Epithelial cell of esophagus (primary cell): ENCODE results near the gene CLEC9A.

Experiments used
- DNase-seq: peaks from one replicate; pipeline ENCODE4 v3.0.0; 2010; ENCODE audit warnings: low read depth
- H3K4me3 ChIP-seq: 2 replicates; pipeline ENCODE4 v1.5.1; 2011; ENCODE audit warnings: mild to moderate bottlenecking, low read length, control low read depth
- TF ChIP-seq, protein P1 (sequence below): IDR thresholded peaks from 2 replicates; pipeline ENCODE4 v1.5.1; 2011; ENCODE audit warnings: low read depth, mild to moderate bottlenecking, low read length, control low read depth, inconsistent platforms; ENCODE audit not compliant: insufficient read depth; ENCODE audit errors: missing control alignments

CLEC9A gene

DNA sequence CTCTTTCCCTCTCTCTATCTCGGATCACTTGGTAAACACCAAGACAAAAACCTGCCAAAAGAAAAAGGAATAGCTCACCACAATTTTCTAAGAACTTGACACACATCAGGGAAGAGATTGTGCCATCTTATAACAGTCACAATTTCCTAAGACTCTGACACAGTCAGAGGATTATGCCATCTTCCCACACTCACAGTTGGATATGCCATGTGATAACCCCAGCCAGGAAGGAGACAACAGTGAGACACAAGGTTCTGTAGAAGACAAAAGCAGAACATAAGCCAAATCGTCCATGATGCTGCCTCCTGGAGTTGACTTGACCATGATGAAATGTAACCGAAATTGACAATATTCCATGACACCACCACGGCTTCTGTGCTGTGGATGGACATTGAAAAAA lies 2.8 kb upstream of the CLEC9A start:
- peak; percentile 85 for DNase-seq
- H3K4me3 ChIP-seq: no peak overlapping the region
- TF ChIP-seq, protein P1, sequence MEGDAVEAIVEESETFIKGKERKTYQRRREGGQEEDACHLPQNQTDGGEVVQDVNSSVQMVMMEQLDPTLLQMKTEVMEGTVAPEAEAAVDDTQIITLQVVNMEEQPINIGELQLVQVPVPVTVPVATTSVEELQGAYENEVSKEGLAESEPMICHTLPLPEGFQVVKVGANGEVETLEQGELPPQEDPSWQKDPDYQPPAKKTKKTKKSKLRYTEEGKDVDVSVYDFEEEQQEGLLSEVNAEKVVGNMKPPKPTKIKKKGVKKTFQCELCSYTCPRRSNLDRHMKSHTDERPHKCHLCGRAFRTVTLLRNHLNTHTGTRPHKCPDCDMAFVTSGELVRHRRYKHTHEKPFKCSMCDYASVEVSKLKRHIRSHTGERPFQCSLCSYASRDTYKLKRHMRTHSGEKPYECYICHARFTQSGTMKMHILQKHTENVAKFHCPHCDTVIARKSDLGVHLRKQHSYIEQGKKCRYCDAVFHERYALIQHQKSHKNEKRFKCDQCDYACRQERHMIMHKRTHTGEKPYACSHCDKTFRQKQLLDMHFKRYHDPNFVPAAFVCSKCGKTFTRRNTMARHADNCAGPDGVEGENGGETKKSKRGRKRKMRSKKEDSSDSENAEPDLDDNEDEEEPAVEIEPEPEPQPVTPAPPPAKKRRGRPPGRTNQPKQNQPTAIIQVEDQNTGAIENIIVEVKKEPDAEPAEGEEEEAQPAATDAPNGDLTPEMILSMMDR: no peak

DNA sequence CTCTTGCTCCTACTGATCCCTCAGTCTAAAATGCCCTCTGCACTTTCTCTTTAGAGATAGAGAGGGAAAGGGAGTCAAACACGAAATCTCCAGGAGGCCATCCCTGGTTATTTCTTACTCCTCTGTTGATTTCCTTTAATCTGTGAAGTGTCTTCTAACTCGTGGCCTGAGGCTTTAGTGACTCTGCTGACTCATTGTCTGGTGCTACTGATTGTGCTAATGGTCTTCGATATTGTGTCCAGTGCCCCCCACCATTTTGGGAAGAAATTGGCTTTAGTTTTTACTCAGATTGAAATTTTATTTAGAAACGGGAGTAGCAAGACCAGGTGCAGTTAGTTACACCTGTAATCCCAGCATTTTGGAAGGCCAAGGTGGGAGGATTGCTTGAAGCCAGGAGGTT lies 839 bp downstream of the CLEC9A start:
- peak; percentile 54 for DNase-seq
- TF ChIP-seq, protein P1: no peak
- H3K4me3 ChIP-seq: no peak overlapping the region

DNA sequence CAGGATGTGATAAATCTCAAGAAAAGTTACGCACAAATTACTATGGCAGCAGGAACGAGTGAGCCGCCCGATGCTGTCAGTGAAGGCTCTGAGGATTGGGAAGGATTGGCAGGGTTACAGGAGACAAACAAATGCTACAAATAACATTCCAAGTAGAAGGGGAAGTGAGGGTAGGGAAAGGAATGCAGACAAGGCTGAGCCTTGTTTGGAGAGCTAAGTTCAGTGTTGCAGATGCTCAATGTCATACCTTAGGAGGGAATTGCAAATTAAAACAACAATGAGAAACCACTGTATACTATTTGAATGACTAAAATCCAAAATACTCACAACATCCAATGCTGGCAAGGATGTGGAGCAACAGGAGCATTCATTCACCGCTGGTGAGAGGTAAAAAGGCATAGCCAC lies 1.3 kb downstream of the CLEC9A start:
- TF ChIP-seq, protein P1: no peak
- no peak overlapping the region for H3K4me3 ChIP-seq
- peak; percentile 91 for DNase-seq

DNA sequence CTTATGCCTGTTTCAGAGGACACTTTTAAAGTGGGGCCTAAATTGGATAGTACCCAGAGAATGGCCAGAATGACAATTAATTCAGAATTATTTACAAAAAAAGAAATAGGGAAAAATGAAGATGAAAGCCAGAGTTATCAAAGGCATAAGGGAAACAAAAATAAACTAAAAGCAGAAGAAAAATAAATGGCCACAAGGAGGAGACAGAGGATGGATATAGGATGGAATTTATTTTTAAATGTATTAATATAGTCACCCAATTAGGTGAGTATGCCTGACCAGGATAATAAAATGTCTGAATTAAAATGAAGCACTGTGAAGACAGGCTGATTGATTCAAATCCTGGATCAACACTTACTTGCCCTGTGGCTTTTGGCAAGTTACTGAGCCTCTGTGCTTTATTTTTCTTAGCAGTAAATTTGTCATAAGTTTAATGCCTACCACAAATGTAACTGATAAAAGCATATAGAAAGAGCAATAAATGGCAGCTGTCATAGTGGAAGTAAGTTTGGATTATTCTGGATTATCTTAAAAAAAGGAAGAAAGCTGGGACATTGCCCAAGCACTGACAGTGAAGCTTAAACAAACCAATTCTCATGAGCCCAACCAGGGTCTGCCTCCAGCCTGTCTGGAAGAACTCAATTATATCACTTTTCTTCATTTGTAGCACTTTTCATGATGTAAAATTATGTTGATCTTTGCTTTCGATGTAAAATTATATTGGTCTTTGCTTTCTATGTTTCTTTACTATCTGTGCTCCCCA lies 3.5 kb downstream of the CLEC9A start:
- TF ChIP-seq, protein P1: peak; percentile 45
- DNase-seq: peak; percentile 32
- H3K4me3 ChIP-seq: no peak overlapping the region

DNA sequence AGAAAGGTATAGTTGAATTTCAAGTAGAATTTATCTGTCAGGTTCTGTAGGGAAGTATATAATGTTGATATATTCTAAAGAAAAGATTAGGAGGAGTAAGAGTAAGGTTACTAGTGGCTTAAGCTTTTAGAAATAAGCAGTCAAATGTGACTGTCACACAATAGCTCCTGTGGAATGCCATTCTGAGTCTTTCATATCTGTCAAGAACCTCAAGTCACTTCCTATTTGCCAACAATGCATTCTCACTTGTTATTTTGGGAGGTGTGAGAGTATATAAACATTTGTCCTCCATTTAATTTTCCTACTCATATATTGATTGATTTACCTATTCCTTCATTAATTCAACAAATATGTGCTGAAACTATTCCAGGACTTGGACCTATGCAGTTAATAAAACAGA lies 11.7 kb downstream of the CLEC9A start:
- no peak for DNase-seq
- TF ChIP-seq, protein P1: no peak
- no peak overlapping the region for H3K4me3 ChIP-seq

DNA sequence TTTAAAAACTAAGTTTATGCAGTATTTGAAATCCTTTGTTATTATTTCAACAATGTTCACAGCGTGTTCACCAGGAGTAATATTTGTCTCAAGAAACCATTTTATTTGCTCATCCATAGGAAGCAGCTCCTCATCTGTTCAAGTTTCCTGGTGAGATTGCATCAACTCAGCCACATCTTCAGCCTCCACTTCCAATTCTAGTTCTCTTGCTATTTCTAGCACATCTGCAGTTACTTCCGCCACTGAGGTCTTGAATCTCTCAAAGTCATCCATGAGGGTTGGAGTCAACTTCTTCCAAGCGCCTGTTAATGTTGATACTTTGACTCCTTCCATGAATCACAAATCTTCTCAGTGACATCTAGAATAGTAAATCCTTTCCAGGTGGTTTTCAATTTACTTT lies 18.0 kb downstream of the CLEC9A start:
- TF ChIP-seq, protein P1: no peak
- no peak overlapping the region for H3K4me3 ChIP-seq
- DNase-seq: no peak
